ENCODE measurements around the gene PTPRT.

The PTPRT gene

GRCh38 chr20:43198607-43199006, 8.9 kb upstream of the PTPRT start:
- no peak overlapping the region for H3K4me3 ChIP-seq (ENCODE audit: low read length)
- peaks cover 3% of the 10 kb centered on the region; the same call in 1 of the 2 replicates for H3K4me1 ChIP-seq (ENCODE audit: insufficient read depth, low read length)
- H3K9ac ChIP-seq (ENCODE audit: low read depth, low read length) = no peak overlapping the region
- no peaks in the 10 kb centered on the region for H3K36me3 ChIP-seq (ENCODE audit: insufficient read depth, low read depth, low read length)
- peaks cover 28% of the 10 kb centered on the region for H3K27me3 ChIP-seq (ENCODE audit: insufficient read depth, low read length)
- no peak overlapping the region for H3K27ac ChIP-seq (ENCODE audit: low read length)
- no peaks in the 10 kb centered on the region for H3K9me3 ChIP-seq (ENCODE audit: insufficient read depth, low read depth, low read length)

- Histone ChIP-seq H3K9ac (ENCODE audit: low read depth, low read length) (no peak overlapping the region), H3K9me3 (ENCODE audit: insufficient read depth, low read depth, low read length) (no peaks in the 10 kb centered on the region), H3K27ac (ENCODE audit: low read length) (no peak overlapping the region), H3K4me3 (ENCODE audit: low read length) (no peak overlapping the region), H3K27me3 (ENCODE audit: insufficient read depth, low read length) (peaks cover 51% of the 10 kb centered on the region), H3K4me1 (ENCODE audit: insufficient read depth, low read length) (peaks cover 3% of the 10 kb centered on the region; the same call in 1 of the 2 replicates), H3K36me3 (ENCODE audit: insufficient read depth, low read depth, low read length) (no peaks in the 10 kb centered on the region)
Observed at GRCh38 chr20:43196243-43196642, 6.5 kb upstream of the PTPRT start.

- peaks cover 65% of the 10 kb centered on the region for H3K27me3 ChIP-seq (ENCODE audit: insufficient read depth, low read length)
- H3K4me3 ChIP-seq (ENCODE audit: low read length) = no peak overlapping the region
- H3K9ac ChIP-seq (ENCODE audit: low read depth, low read length) = no peak overlapping the region
- peaks cover 3% of the 10 kb centered on the region; the same call in 1 of the 2 replicates for H3K4me1 ChIP-seq (ENCODE audit: insufficient read depth, low read length)
- H3K36me3 ChIP-seq (ENCODE audit: insufficient read depth, low read depth, low read length) = no peaks in the 10 kb centered on the region
- H3K27ac ChIP-seq (ENCODE audit: low read length) = no peak overlapping the region
- H3K9me3 ChIP-seq (ENCODE audit: insufficient read depth, low read depth, low read length) = no peaks in the 10 kb centered on the region
Observed at GRCh38 chr20:43194137-43194536, 4.4 kb upstream of the PTPRT start.

GRCh38 chr20:43193443-43193842, 3.7 kb upstream of the PTPRT start:
- Histone ChIP-seq H3K9me3 (ENCODE audit: insufficient read depth, low read depth, low read length) (no peaks in the 10 kb centered on the region), H3K27ac (ENCODE audit: low read length) (no peak overlapping the region), H3K9ac (ENCODE audit: low read depth, low read length) (no peak overlapping the region), H3K27me3 (ENCODE audit: insufficient read depth, low read length) (peaks cover 72% of the 10 kb centered on the region), H3K36me3 (ENCODE audit: insufficient read depth, low read depth, low read length) (no peaks in the 10 kb centered on the region), H3K4me3 (ENCODE audit: low read length) (no peak overlapping the region), H3K4me1 (ENCODE audit: insufficient read depth, low read length) (peaks cover 3% of the 10 kb centered on the region; the same call in 1 of the 2 replicates)

- H3K36me3 ChIP-seq (ENCODE audit: insufficient read depth, low read depth, low read length) = no peaks in the 10 kb centered on the region
- H3K4me3 ChIP-seq (ENCODE audit: low read length) = no peak overlapping the region
- peaks cover 74% of the 10 kb centered on the region for H3K27me3 ChIP-seq (ENCODE audit: insufficient read depth, low read length)
- no peak overlapping the region for H3K9ac ChIP-seq (ENCODE audit: low read depth, low read length)
- H3K27ac ChIP-seq (ENCODE audit: low read length) = no peak overlapping the region
- H3K4me1 ChIP-seq (ENCODE audit: insufficient read depth, low read length) = peaks cover 6% of the 10 kb centered on the region; the same call in 1 of the 2 replicates
- no peaks in the 10 kb centered on the region for H3K9me3 ChIP-seq (ENCODE audit: insufficient read depth, low read depth, low read length)
Observed at GRCh38 chr20:43191946-43192863, 2.5 kb upstream of the PTPRT start.

- Histone ChIP-seq H3K4me1 (ENCODE audit: insufficient read depth, low read length) (peaks cover 6% of the 10 kb centered on the region; the same call in 1 of the 2 replicates), H3K27ac (ENCODE audit: low read length) (no peak overlapping the region), H3K4me3 (ENCODE audit: low read length) (no peak overlapping the region), H3K27me3 (ENCODE audit: insufficient read depth, low read length) (peaks cover 67% of the 10 kb centered on the region), H3K9ac (ENCODE audit: low read depth, low read length) (no peak overlapping the region), H3K36me3 (ENCODE audit: insufficient read depth, low read depth, low read length) (no peaks in the 10 kb centered on the region), H3K9me3 (ENCODE audit: insufficient read depth, low read depth, low read length) (no peaks in the 10 kb centered on the region)
Observed at GRCh38 chr20:43191143-43191542, 1.4 kb upstream of the PTPRT start.

- Histone ChIP-seq H3K27me3 (ENCODE audit: insufficient read depth, low read length) (peaks cover 67% of the 10 kb centered on the region), H3K36me3 (ENCODE audit: insufficient read depth, low read depth, low read length) (no peaks in the 10 kb centered on the region), H3K4me3 (ENCODE audit: low read length) (peak overlapping the region; percentile 65; the same call in 1 of the 2 replicates), H3K9ac (ENCODE audit: low read depth, low read length) (no peak overlapping the region), H3K27ac (ENCODE audit: low read length) (no peak overlapping the region), H3K9me3 (ENCODE audit: insufficient read depth, low read depth, low read length) (no peaks in the 10 kb centered on the region), H3K4me1 (ENCODE audit: insufficient read depth, low read length) (peaks cover 6% of the 10 kb centered on the region; the same call in 1 of the 2 replicates)
Observed at GRCh38 chr20:43190332-43190953, 737 bp upstream of the PTPRT start.

GRCh38 chr20:43188861-43189553, 699 bp downstream of the PTPRT start:
- Histone ChIP-seq H3K36me3 (ENCODE audit: insufficient read depth, low read depth, low read length) (no peaks in the 10 kb centered on the region), H3K4me3 (ENCODE audit: low read length) (peak overlapping the region; percentile 66; the same call in 1 of the 2 replicates), H3K27ac (ENCODE audit: low read length) (no peak overlapping the region), H3K9ac (ENCODE audit: low read depth, low read length) (peak overlapping the region; percentile 18; the same call in 1 of the 2 replicates), H3K27me3 (ENCODE audit: insufficient read depth, low read length) (peaks cover 67% of the 10 kb centered on the region), H3K4me1 (ENCODE audit: insufficient read depth, low read length) (peaks cover 6% of the 10 kb centered on the region; the same call in 1 of the 2 replicates), H3K9me3 (ENCODE audit: insufficient read depth, low read depth, low read length) (no peaks in the 10 kb centered on the region)

GRCh38 chr20:43188234-43188653, 1.5 kb downstream of the PTPRT start:
- H3K4me3 ChIP-seq (ENCODE audit: low read length) = peak overlapping the region; percentile 66
- H3K27me3 ChIP-seq (ENCODE audit: insufficient read depth, low read length) = peaks cover 60% of the 10 kb centered on the region
- peaks cover 6% of the 10 kb centered on the region; the same call in 1 of the 2 replicates for H3K4me1 ChIP-seq (ENCODE audit: insufficient read depth, low read length)
- H3K27ac ChIP-seq (ENCODE audit: low read length) = no peak overlapping the region
- H3K36me3 ChIP-seq (ENCODE audit: insufficient read depth, low read depth, low read length) = no peaks in the 10 kb centered on the region
- no peak overlapping the region for H3K9ac ChIP-seq (ENCODE audit: low read depth, low read length)
- H3K9me3 ChIP-seq (ENCODE audit: insufficient read depth, low read depth, low read length) = no peaks in the 10 kb centered on the region

GRCh38 chr20:43187476-43188233, 2.1 kb downstream of the PTPRT start:
- peak overlapping the region; percentile 66 for H3K4me3 ChIP-seq (ENCODE audit: low read length)
- H3K36me3 ChIP-seq (ENCODE audit: insufficient read depth, low read depth, low read length) = no peaks in the 10 kb centered on the region
- peaks cover 6% of the 10 kb centered on the region; the same call in 1 of the 2 replicates for H3K4me1 ChIP-seq (ENCODE audit: insufficient read depth, low read length)
- no peak overlapping the region for H3K9ac ChIP-seq (ENCODE audit: low read depth, low read length)
- H3K27ac ChIP-seq (ENCODE audit: low read length) = no peak overlapping the region
- no peaks in the 10 kb centered on the region for H3K9me3 ChIP-seq (ENCODE audit: insufficient read depth, low read depth, low read length)
- H3K27me3 ChIP-seq (ENCODE audit: insufficient read depth, low read length) = peaks cover 54% of the 10 kb centered on the region

- Histone ChIP-seq H3K27ac (ENCODE audit: low read length) (no peak overlapping the region), H3K36me3 (ENCODE audit: insufficient read depth, low read depth, low read length) (no peaks in the 10 kb centered on the region), H3K4me3 (ENCODE audit: low read length) (no peak overlapping the region), H3K9me3 (ENCODE audit: insufficient read depth, low read depth, low read length) (no peaks in the 10 kb centered on the region), H3K9ac (ENCODE audit: low read depth, low read length) (no peak overlapping the region), H3K27me3 (ENCODE audit: insufficient read depth, low read length) (peaks cover 40% of the 10 kb centered on the region), H3K4me1 (ENCODE audit: insufficient read depth, low read length) (peaks cover 6% of the 10 kb centered on the region; the same call in 1 of the 2 replicates)
Observed at GRCh38 chr20:43186312-43186711, 3.4 kb downstream of the PTPRT start.

All from iPS-20b (cell line).